HG02763 (cell line): Measurements from ENCODE around the gene SREBF2.
"Not testable (repeated sequence)": the region's sequence is repeated elsewhere in the genome, so short reads cannot be mapped to it uniquely, and the experiment has no call there.

Source experiments
- ATAC-seq: cut with Tn5 transposase; IDR thresholded peaks from one replicate; pipeline ENCODE4 v1.9.1; 2021; ENCODE audit warnings: mild to moderate bottlenecking, moderate library complexity; ENCODE audit not compliant: unreplicated experiment

SREBF2 gene

GRCh38 chr22:41820447-41820846 lies 12.5 kb upstream of the SREBF2 start:
- no peak for ATAC-seq

DNA sequence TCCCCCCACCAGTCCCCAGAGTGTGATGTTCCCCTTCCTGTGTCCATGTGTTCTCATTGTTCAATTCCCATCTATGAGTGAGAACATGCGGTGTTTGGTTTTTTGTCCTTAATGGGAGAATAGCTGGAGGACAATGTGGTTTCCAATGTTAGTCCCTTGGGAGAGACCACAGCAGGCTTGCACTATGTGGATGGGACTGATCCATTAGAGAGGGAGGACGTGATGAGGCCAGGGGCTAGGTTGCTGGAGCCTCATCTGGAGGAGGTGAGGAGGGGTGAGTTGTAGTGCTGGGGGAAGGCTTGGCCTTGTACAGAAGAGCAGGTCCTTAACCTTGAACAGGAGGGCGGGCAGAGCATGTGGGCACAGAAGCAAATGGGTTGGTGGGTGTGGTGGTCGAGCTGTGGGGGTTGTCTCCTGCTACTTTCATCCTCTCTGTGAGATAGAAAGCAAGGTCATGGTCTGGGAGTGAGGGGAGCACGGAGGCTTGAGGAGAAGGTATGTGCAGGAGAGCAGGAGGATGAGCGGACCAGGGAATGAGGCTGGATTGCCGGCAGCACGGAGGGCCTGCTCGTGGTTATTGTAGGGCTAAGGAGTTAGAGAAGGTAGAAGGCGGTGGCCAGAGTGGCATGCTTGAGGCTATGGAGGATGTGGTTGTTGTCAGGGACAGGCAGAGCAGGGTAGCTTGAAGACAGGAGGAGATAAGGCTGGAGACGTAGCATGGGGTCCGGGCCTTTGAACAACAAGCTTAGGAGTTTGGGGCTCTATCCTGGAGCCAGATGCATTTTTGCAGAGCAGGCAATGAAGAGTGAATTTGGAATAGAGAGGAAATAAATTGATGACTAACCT lies 11.2 kb upstream of the SREBF2 start:
- no peak for ATAC-seq

DNA sequence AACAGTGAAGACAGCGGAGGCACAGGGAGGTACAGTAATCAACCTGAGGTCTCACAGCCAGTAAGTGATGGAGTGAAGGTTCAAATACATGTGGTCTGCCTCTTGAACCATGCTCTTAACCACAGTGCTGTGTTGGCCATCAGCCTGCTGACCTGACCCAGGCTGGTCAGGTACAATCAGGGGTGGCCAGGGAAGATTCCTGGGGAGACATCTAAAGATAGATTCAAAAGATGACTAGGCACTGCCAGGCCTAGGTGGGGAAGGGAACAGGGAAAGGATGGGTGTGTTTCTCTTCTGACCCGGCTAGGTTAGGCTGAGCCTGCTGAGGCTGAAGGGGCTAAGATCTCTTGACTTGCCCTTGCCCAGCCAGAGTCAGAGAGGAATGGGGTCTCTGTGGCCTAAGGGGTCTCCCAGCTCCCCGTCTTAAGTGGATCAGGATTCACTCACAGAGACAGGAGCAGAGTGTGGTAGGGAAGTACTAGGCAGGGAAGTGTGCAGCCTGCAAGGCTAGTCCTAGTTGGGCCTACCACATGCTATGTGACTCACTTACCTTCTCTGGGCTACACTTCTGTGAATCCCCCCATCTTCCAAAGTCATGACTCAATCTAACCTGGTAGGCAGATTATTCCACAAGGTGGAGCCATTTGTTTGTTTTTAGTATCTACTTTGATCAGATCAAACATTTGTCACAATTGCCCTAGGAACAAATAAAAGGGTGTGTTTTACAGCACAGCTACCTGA lies 10.4 kb upstream of the SREBF2 start:
- ATAC-seq = no peak

DNA sequence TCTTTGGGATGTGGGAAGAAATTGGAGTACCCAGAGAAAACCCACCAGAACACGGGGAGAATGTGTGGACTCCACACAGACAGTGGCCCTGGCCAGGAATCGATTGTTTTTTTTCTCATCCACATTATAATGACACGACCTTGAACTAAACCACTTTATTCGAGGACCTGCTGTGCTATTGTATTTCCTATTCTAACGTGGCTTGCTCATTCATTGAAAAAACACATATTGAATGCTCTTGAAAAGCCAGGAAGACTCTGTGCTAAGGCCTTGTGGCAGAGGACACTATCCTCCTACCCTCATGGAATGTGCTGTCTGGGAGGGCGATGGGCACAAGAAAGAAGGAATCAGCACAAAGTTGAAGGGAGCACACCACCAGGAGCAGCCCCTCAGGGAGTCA lies 9.1 kb upstream of the SREBF2 start:
- ATAC-seq = no peak

DNA sequence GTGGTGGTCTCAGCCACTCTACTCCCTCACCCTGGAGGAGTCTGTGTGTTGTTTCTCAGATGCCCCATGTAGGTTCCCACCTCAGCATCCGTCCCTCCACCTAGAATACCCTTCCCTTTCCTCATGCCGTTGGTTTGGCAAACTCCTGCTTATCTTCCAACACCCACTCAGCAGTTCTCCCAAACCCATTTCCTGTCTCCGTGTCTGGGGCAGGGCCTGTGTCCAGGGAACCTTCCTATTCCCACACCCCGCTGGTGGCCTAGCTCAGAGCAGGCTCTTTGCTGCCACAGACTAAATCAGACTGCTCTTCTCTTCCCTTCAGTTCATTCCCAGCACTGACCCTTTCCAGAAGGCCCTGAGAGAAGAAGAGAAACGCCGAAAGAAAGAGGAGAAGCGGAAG lies 7.5 kb upstream of the SREBF2 start:
- no peak for ATAC-seq

GRCh38 chr22:41826021-41826420 lies 6.9 kb upstream of the SREBF2 start:
- no peak for ATAC-seq

DNA sequence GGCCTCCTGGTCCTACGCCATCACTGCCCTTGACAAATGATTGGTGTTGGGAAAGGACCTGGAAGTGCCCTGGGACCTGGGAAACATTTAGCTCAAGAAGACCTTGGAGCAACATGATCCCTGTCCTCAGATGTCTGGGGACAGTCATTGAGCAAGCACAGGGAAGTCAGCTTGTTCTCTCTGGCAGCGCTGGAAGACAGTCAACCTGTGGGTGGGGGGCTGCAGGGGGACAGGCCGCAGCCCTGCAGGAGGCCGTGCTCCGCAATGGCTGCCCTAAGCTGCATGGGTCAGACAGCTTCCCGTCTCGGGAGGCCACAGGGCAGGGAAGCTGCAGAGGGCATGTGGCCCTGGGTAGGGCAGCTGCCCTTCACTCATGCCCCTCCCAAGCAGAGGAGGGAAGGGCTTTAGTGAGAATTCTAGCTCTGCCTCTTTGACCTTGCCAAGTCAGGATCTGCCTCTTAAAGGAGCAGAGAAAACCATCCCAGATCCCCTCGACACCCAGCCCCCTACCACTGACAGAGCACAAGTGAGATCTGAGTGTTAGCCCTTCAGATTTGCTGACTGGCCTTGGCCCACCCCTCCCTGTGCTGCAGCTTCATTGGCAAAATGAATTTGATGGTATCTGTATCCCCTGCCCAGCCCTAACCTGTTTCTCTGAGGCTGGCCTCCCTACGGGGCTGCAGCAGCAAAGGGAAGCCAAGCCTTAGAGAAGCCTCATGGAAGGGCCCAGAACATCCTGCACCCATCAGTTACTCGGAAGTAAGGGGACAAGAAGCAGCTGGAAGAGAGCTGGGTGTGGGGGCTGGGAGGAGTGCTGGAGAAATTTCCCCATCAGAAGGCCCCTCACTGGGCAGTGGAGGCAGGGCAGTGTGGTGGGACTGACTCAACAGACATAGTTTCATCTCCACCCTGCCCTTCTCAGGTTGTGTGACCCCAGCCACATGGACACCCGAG lies 6.2 kb upstream of the SREBF2 start:
- no peak for ATAC-seq

GRCh38 chr22:41827671-41828070 lies 5.2 kb upstream of the SREBF2 start:
- no peak for ATAC-seq

DNA sequence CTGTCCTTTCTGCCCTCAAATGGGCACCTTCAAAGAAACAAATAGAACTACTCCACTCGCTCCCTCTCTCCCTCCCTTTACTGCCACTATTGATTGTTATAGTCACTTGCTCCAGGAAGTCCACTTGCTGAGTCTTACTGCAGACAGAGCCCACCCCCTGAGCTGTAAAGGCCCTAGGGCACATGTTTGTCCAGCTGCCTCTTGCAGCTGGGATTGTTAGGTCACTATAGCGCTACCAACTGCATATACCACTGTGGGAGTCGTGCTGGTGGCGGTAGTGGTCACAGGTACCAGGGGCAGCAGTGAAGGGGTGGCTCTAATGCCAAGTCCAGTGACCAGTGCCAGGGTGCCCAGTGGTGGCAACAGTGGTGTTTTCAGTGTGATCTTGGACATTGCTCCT lies 4.4 kb upstream of the SREBF2 start:
- ATAC-seq = no peak

DNA sequence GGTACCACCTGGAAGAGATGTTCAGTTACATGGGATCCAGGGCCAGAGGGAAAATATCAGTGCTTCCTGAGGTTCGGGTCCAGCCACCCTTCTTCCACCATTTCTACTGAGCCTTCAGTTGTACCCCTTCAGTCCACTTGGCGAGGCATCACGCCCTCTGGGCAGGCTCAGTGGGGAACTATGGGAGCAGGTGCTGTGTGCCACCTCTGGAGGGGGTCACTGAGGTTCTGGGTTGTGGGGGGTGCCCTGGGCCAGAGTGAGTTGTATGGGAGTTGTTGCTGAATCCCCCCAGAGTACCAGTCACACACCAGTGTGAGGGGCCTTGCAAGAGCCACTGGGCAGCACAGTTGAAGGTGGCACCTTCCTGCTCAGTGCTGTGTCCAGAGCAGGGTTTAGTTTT lies 2.7 kb upstream of the SREBF2 start:
- no peak for ATAC-seq

- no peak for ATAC-seq
These were observed 1.5 kb upstream of the SREBF2 start for GRCh38 chr22:41831383-41831782.

DNA sequence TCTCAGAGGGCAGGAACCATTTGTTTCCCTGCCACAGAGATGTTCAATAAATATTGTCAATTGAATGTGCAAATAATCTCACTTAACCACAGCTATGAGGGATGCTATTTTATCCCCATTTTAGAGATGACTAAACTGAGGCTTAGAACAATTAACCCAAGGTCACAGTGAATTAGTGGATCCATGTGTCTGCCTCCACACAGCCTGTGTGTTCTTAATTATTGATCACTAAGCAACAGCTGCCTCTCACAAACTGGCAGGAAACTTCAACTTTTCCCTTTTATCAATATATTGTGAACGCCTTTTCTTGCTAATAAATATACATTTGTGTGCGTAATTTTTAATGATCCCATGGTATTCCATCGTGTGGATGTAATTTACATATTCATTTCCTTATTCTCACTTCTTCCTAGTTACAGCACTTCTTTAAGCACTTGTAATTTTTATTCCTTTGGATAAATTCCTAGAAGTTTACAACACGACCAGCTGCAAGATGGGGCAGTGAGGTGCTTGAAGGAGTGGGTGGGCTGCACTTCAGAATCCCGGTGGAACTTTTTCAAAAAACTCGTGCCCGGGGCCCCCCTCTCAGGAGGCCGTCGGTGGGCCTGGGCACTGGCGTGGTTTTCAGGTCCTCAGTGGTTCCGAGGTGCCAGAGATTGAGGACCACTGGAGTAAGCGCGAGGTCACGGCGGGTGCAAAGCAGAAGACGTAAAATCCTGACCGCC lies 915 bp upstream of the SREBF2 start:
- no peak for ATAC-seq

GRCh38 chr22:41833369-41834004 lies 582 bp downstream of the SREBF2 start:
- ATAC-seq = peak; percentile 17

DNA sequence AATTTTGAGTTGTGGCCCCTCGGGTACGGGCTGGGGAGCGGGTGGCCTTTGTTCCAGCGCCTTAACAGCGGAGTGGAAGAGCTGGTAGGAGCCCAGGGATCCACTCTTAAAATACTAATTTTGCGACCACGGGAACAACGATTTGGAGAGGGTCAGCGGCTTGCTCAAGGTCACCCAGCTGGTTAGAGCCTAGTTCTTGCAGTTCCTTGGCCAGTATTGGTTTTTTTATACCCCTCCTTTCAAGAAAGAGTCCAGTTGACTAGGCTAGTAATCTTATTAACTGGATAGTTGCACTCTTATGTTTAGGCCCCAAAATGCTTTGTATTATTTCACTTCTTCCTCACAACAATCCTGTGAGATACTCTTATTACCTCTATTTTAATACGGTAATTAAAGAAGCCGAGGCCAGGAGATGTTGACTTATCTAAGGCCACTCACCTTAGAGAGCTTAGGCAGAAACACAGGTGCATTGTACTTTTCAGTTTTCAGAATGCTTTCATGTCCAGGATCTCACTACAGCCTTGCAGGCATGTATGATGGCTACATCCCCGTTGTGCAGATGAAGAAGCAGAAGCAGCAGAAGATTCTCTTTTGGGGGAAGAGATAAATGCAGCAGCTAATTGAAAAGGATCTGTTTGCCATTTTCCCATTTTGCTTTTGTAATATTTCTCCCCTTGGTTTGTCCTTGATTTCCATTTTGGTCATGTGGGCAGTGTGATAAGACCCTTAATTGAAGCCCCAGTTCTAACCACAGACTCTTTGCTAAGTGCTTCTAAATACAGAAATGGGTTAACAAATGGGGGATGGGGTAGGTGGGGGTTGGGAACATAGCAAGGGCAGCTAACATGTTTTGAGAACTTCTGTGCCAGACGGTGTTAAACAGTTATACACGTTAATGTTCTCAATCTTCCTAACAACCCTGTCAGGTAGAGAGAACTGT lies 1.4 kb downstream of the SREBF2 start:
- no peak for ATAC-seq

- ATAC-seq = not testable (repeated sequence)
These were observed 2.6 kb downstream of the SREBF2 start for GRCh38 chr22:41835462-41835861.

DNA sequence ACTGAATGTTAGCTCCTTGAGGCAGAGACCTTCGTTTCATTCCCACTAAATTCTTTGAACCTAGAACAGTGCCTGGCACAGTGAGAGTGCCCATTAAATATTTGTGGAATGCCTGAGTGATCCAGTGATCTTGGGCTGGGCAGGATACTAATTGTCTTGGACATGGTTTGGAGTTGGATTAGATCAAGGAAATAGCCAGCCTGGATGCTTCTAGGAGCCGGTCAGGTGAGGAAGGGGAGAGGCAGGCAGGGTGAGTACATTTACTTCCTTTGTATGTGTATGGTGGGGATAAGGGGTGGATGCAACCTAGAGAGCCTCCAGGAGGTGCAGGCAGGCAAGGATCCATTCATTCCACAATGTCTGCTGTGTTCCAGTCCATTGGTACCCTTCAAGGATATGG lies 3.6 kb downstream of the SREBF2 start:
- ATAC-seq = no peak

DNA sequence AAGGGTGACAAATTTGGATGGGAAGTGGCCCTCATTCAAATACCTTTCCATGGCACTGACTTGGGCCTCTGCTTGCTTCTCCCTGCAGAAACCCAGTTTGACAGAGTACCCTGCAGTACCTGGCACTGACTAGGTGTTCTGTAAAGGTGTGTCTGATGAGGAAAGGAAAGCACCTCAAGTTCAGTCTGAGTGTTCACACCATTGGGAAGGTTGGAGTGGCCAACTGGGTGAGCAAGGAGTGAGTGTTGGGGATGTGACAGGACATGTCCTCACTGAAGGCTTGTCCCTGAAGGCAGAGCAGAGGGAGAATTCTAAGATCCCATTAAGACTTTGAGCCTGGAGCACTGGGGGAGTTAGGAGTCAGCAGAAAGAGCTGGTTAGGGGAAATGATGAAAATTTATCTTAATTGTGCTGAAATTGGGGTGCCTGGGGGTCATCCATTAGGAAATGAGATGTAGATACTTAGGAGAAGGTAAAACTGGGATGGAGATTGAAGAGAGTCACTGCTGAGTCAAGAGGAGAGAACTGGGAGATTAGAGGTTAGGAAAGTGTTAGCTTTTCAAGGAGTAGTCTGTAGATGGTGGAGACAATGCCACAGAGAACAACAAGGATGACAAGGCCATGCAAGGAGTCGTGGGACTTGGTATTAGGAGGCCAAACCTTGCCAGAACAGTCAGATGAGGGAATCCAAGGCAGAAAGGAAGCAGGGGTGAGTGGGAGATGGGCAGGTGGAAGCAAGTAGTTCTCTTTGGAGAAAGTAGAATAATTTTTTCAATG lies 6.1 kb downstream of the SREBF2 start:
- ATAC-seq = no peak

DNA sequence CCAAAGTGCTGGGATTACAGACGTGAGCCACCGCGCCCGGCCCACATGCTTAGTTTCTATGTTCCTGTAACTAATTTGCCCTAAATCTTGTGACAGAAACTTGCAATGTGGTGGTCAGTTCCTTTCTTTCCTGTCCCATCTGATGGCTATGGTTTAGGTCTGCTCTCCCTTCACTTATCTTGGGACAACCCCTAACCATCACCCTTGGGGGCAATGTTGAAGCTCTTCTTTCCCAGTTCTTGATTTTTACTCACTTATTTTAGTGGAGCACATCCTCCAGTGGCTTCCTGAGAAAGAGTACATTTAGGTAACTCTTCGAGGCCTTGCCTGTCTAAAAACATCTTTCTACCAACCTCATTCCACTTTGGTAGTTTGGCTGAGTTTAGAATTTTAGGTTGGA lies 7.3 kb downstream of the SREBF2 start:
- ATAC-seq = no peak
